ENCODE measurements around the gene ALDH2. TPM values are rescaled to one million over a fixed set of nuclear protein-coding genes. Genes with fewer than 3 reads are reported as not detected.

The ALDH2 gene
- polyA plus RNA-seq, 1 donor (not counting 4 experiments of a cell fraction or from before 2014, with no cell fraction given) = 33.8 TPM

DNA sequence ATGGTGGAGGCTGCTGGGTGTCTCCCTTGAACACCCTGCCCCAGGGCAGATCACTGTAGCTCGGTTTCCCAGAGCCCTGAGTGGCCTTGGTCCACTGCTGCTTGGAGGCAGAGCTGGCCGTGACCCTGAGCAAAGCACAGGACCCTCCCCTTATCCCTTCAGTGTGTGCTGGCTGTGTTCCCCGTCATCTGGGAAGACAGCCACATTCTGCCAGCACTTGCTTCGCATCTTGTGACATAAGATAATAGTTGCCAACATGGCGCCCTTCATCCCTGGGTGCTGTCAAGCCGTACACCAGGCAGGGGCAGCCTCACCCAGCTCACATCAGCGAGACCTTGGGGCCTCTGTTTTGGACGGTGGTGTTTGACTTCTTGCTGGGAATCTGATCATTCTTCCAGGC lies 12.1 kb upstream of the ALDH2 start:
- Histone ChIP-seq H3K9me1 (ENCODE audit: control insufficient read depth, extremely low read depth, insufficient read depth, low read length) (peaks cover 2% of the 10 kb centered on the region), H2AFZ (ENCODE audit: control insufficient read depth, low read length) (no peak overlapping the region), H3K4me1 (ENCODE audit: control insufficient read depth, extremely low read depth, insufficient read depth, low read length) (peaks cover 15% of the 10 kb centered on the region), H3K79me2 (ENCODE audit: control insufficient read depth, insufficient read depth, low read length) (no peaks in the 10 kb centered on the region), H3K4me3 (ENCODE audit: control insufficient read depth in 2 of 3, extremely low read depth in 1 of 3, insufficient read depth in 2 of 3, low read depth in 1 of 3, low read length in 3 of 3) (no peak overlapping the region), H3K9ac (ENCODE audit: control insufficient read depth, extremely low read depth, insufficient read depth, low read length) (no peak overlapping the region), H3K27ac (ENCODE audit: control insufficient read depth, insufficient read depth, low read length) (no peak overlapping the region), H3K27me3 (ENCODE audit: control insufficient read depth, extremely low read depth, insufficient read depth, low read length) (no peaks in the 10 kb centered on the region), H4K20me1 (ENCODE audit: control insufficient read depth, extremely low read depth, insufficient read depth, low read length) (no peaks in the 10 kb centered on the region), H3K36me3 (ENCODE audit: control insufficient read depth in 2 of 2, extremely low read depth in 1 of 2, insufficient read depth in 2 of 2, low read length in 2 of 2) (no peaks in the 10 kb centered on the region), H3K4me2 (ENCODE audit: control insufficient read depth, extremely low read depth, insufficient read depth, low read depth, low read length) (no peak overlapping the region), H3K9me3 (ENCODE audit: control insufficient read depth, low read depth, low read length) (no peaks in the 10 kb centered on the region)
- dilution Hi-C loops (cut with MboI; ENCODE audit: extremely low pct_ligation_motif_present, low sequenced_read_pairs) = no loop called here
- DNase-seq (ENCODE audit: low read depth, low spot score) (no peak), FAIRE-seq (no peak)
- no peak for TF ChIP-seq EZH2 (IDR thresholded peaks at IDR 0.05; ENCODE audit: low read length)
- TF ChIP-seq, protein P1, sequence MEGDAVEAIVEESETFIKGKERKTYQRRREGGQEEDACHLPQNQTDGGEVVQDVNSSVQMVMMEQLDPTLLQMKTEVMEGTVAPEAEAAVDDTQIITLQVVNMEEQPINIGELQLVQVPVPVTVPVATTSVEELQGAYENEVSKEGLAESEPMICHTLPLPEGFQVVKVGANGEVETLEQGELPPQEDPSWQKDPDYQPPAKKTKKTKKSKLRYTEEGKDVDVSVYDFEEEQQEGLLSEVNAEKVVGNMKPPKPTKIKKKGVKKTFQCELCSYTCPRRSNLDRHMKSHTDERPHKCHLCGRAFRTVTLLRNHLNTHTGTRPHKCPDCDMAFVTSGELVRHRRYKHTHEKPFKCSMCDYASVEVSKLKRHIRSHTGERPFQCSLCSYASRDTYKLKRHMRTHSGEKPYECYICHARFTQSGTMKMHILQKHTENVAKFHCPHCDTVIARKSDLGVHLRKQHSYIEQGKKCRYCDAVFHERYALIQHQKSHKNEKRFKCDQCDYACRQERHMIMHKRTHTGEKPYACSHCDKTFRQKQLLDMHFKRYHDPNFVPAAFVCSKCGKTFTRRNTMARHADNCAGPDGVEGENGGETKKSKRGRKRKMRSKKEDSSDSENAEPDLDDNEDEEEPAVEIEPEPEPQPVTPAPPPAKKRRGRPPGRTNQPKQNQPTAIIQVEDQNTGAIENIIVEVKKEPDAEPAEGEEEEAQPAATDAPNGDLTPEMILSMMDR (optimal IDR thresholded peaks at IDR 0.05 in 1 of 3, IDR thresholded peaks at IDR 0.05 in 1 of 3, conservative IDR thresholded peaks at IDR 0.05 in 1 of 3; ENCODE audit: extremely low read depth in 1 of 3, insufficient read depth in 2 of 3, low read length in 3 of 3) = no peak

DNA sequence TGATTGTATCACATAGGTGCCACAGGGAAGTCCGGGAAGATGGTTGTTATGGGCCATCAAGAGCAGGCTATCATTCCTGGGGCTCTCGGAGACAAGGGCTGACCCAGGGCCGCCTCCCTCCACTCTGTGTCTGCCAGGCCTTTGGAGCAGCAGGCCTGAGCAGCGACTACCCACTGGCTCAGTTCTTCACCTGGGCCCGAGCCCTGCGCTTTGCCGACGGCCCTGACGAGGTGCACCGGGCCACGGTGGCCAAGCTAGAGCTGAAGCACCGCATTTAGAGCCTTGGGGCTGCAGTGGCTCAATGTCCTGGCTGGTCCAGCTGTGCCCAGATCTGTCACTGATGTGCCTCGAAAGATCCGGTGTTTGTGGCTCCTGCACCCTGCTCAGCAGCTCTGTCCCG lies 10.5 kb upstream of the ALDH2 start:
- Histone ChIP-seq H3K27ac (ENCODE audit: control insufficient read depth, insufficient read depth, low read length) (no peak overlapping the region), H3K9ac (ENCODE audit: control insufficient read depth, extremely low read depth, insufficient read depth, low read length) (no peak overlapping the region), H3K79me2 (ENCODE audit: control insufficient read depth, insufficient read depth, low read length) (no peaks in the 10 kb centered on the region), H3K9me1 (ENCODE audit: control insufficient read depth, extremely low read depth, insufficient read depth, low read length) (peaks cover 2% of the 10 kb centered on the region), H3K4me3 (ENCODE audit: control insufficient read depth in 2 of 3, extremely low read depth in 1 of 3, insufficient read depth in 2 of 3, low read depth in 1 of 3, low read length in 3 of 3) (no peak overlapping the region), H3K36me3 (ENCODE audit: control insufficient read depth in 2 of 2, extremely low read depth in 1 of 2, insufficient read depth in 2 of 2, low read length in 2 of 2) (no peaks in the 10 kb centered on the region), H2AFZ (ENCODE audit: control insufficient read depth, low read length) (no peak overlapping the region), H3K27me3 (ENCODE audit: control insufficient read depth, extremely low read depth, insufficient read depth, low read length) (no peaks in the 10 kb centered on the region), H3K4me2 (ENCODE audit: control insufficient read depth, extremely low read depth, insufficient read depth, low read depth, low read length) (no peak overlapping the region), H3K9me3 (ENCODE audit: control insufficient read depth, low read depth, low read length) (no peaks in the 10 kb centered on the region), H4K20me1 (ENCODE audit: control insufficient read depth, extremely low read depth, insufficient read depth, low read length) (no peaks in the 10 kb centered on the region), H3K4me1 (ENCODE audit: control insufficient read depth, extremely low read depth, insufficient read depth, low read length) (peaks cover 15% of the 10 kb centered on the region)
- FAIRE-seq = no peak
- no peak for TF ChIP-seq EZH2 (IDR thresholded peaks at IDR 0.05; ENCODE audit: low read length)
- TF ChIP-seq, protein P1 (optimal IDR thresholded peaks at IDR 0.05 in 1 of 3, IDR thresholded peaks at IDR 0.05 in 1 of 3, conservative IDR thresholded peaks at IDR 0.05 in 1 of 3; ENCODE audit: extremely low read depth in 1 of 3, insufficient read depth in 2 of 3, low read length in 3 of 3) = no peak
- DNase-seq (ENCODE audit: low read depth, low spot score) = no peak
- dilution Hi-C loops (cut with MboI; ENCODE audit: extremely low pct_ligation_motif_present, low sequenced_read_pairs) = no loop called here

All from keratinocyte (primary cell).